SK-N-SH (cell line): ENCODE measurements around the gene IL18RAP. TPM values are rescaled to one million over a fixed set of nuclear protein-coding genes. Genes with fewer than 3 reads are reported as not detected.
A peak's percentile ranks its signal among the peaks of the same experiment; 100 is the strongest.

Source experiments
- CTCF ChIA-PET: fragments of 300-600, 350-600 bp; formaldehyde crosslinking; extraction: SDS; loops from one replicate; lab custom pipeline; 2021; lab: Yijun Ruan, JAX
- POLR2A ChIA-PET: fragments of 350-600 bp; sonication (Branson Sonifier 250); formaldehyde crosslinking; extraction: SDS; loops from one replicate; lab custom pipeline; 2020; ENCODE audit warnings: antibody characterized with exemption, inconsistent platforms; lab: Yijun Ruan, JAX
- DNase-seq: peaks from one replicate; pipeline ENCODE4 v3.0.0; 2012
- H2AFZ ChIP-seq: fragments of 200-600 bp; sonication (generic); 2 replicates; pipeline ENCODE4 v1.8.1; 2016; ENCODE audit warnings: antibody characterized with exemption, mild to moderate bottlenecking, low read depth
- H3F3A ChIP-seq: fragments of 200-600 bp; sonication (generic); replicated peaks from 2 replicates; pipeline ENCODE3; 2016; ENCODE audit warnings: antibody characterized with exemption, mild to moderate bottlenecking; ENCODE audit not compliant: insufficient read depth
- H3K27ac ChIP-seq, 2 experiments: fragments of 200-500 bp in 1 of 2; fragments of 200-600 bp in 1 of 2; sonication (Bioruptor generic) in 1 of 2; sonication (generic), shearing (Covaris generic) in 1 of 2; 2 replicates each; pipeline versions ENCODE4 v1.5.1 to v1.6.1; 2014 to 2016; ENCODE audit warnings: low read depth in 2 of 2, inconsistent platforms in 1 of 2, low read length in 1 of 2, mild to moderate bottlenecking in 1 of 2, mixed read lengths in 1 of 2
- H3K27me3 ChIP-seq: fragments of 200-600 bp; sonication (generic), shearing (Covaris generic); 2 replicates; pipeline ENCODE4 v1.6.1; 2016; ENCODE audit warnings: mixed run types; ENCODE audit not compliant: insufficient read depth
- H3K36me3 ChIP-seq, 2 experiments: fragments of 200-500 bp in 1 of 2; fragments of 200-600 bp in 1 of 2; sonication (Bioruptor generic) in 1 of 2; sonication (generic) in 1 of 2; replicated peaks in 1 of 2; 2 replicates each; pipeline versions ENCODE3 to v1.5.1; 2014 to 2016; ENCODE audit warnings: low read length in 1 of 2, mild to moderate bottlenecking in 1 of 2; ENCODE audit not compliant: insufficient read depth in 2 of 2, control insufficient read depth in 1 of 2
- H3K4me1 ChIP-seq, 2 experiments: fragments of 200-500 bp in 1 of 2; fragments of 200-600 bp in 1 of 2; sonication (Bioruptor generic) in 1 of 2; sonication (generic), shearing (Covaris generic) in 1 of 2; 2 replicates each; pipeline versions ENCODE4 v1.5.1 to v1.6.1; 2014 to 2016; ENCODE audit warnings: low read depth in 1 of 2, low read length in 1 of 2, mixed run types in 1 of 2; ENCODE audit not compliant: insufficient read depth in 2 of 2, control insufficient read depth in 1 of 2
- H3K4me2 ChIP-seq: fragments of 200-600 bp; sonication (generic), shearing (Covaris generic); 2 replicates; pipeline ENCODE4 v1.6.1; 2017; ENCODE audit warnings: mixed run types
- H3K4me3 ChIP-seq, 2 experiments: fragments of 200-500 bp in 1 of 2; fragments of 200-600 bp in 1 of 2; sonication (Bioruptor generic) in 1 of 2; sonication (generic), shearing (Covaris generic) in 1 of 2; 2 replicates each; pipeline versions ENCODE4 v1.5.1 to v1.8.1; 2014 to 2016; ENCODE audit warnings: low read depth in 2 of 2, inconsistent platforms in 1 of 2, low read length in 1 of 2, mild to moderate bottlenecking in 1 of 2, mixed read lengths in 1 of 2, moderate library complexity in 1 of 2
- H3K79me2 ChIP-seq: fragments of 200-600 bp; sonication (generic); 2 replicates; pipeline ENCODE4 v1.8.1; 2017; ENCODE audit warnings: mild to moderate bottlenecking; ENCODE audit not compliant: insufficient read depth
- H3K9ac ChIP-seq: fragments of 200-600 bp; sonication (generic); 2 replicates; pipeline ENCODE4 v1.6.1; 2017; ENCODE audit warnings: mixed run types
- H3K9me2 ChIP-seq: fragments of 200-600 bp; sonication (generic); 2 replicates; pipeline ENCODE4 v1.6.1; 2017; ENCODE audit warnings: mixed run types
- H3K9me3 ChIP-seq: fragments of 200-600 bp; sonication (generic); 2 replicates; pipeline ENCODE4 v1.6.1; 2017; ENCODE audit warnings: mixed run types, mild to moderate bottlenecking, moderate library complexity
- H4K20me1 ChIP-seq: fragments of 200-600 bp; sonication (generic); 2 replicates; pipeline ENCODE4 v1.6.1; 2017; ENCODE audit warnings: mild to moderate bottlenecking, mixed run types; ENCODE audit not compliant: insufficient read depth
- CHD2 ChIP-seq: fragments of 150-350 bp; IDR thresholded peaks from 2 replicates; pipeline ENCODE4 v1.6.1; 2018; ENCODE audit warnings: low read length; ENCODE audit not compliant: partially characterized antibody
- CTCF ChIP-seq: fragments of 200-600 bp; sonication (generic); IDR thresholded peaks from 2 replicates; pipeline ENCODE4 v1.6.1; 2017; ENCODE audit warnings: antibody characterized with exemption, mild to moderate bottlenecking, moderate library complexity
- EP300 ChIP-seq, 2 experiments: IDR thresholded peaks; 2 replicates each; pipeline versions ENCODE4 v1.4.0 to v1.6.1; 2012; ENCODE audit warnings: borderline replicate concordance in 1 of 2, low read depth in 1 of 2, low read length in 1 of 2
- FOSL2 ChIP-seq: IDR thresholded peaks from 2 replicates; pipeline ENCODE4 v1.4.0; 2012; ENCODE audit warnings: low read depth, mild to moderate bottlenecking, moderate library complexity, borderline replicate concordance
- FOXM1 ChIP-seq: IDR thresholded peaks from 2 replicates; pipeline ENCODE4 v1.4.0; 2012; ENCODE audit warnings: low read depth, mild to moderate bottlenecking
- GATA2 ChIP-seq: sonication (generic); formaldehyde crosslinking; IDR thresholded peaks from 2 replicates; pipeline ENCODE4 v1.5.0; 2020; ENCODE audit warnings: mild to moderate bottlenecking, missing genetic modification reagents
- JUND ChIP-seq: IDR thresholded peaks from 2 replicates; pipeline ENCODE4 v1.4.0; 2012
- MEF2A ChIP-seq: IDR thresholded peaks from 2 replicates; pipeline ENCODE4 v1.4.0; 2012; ENCODE audit warnings: low read depth, borderline replicate concordance
- MXI1 ChIP-seq: IDR thresholded peaks from 2 replicates; pipeline ENCODE4 v1.6.1; 2012; ENCODE audit warnings: mild to moderate bottlenecking, low read depth, low read length, improper control_type of control experiment
- NFIC ChIP-seq: IDR thresholded peaks from 2 replicates; pipeline ENCODE4 v1.4.0; 2012; ENCODE audit warnings: borderline replicate concordance
- PBX3 ChIP-seq: IDR thresholded peaks from 2 replicates; pipeline ENCODE4; 2012
- RAD21 ChIP-seq: IDR thresholded peaks from 2 replicates; pipeline ENCODE4 v1.6.1; 2012; ENCODE audit warnings: mild to moderate bottlenecking, low read length
- RXRA ChIP-seq: IDR thresholded peaks from 2 replicates; pipeline ENCODE4 v1.4.0; 2012; ENCODE audit warnings: low read depth, mild to moderate bottlenecking, borderline replicate concordance
- SMC3 ChIP-seq: IDR thresholded peaks from 2 replicates; pipeline ENCODE4 v1.6.1; 2012; ENCODE audit warnings: low read depth, low read length, improper control_type of control experiment
- TAF1 ChIP-seq: IDR thresholded peaks from 2 replicates; pipeline ENCODE4 v1.6.1; 2012; ENCODE audit warnings: low read depth, mild to moderate bottlenecking, low read length, moderate library complexity, borderline replicate concordance
- TCF12 ChIP-seq: IDR thresholded peaks from 2 replicates; pipeline ENCODE4 v1.4.0; 2012
- YY1 ChIP-seq: IDR thresholded peaks from 2 replicates; pipeline ENCODE4 v1.4.0; 2012; ENCODE audit warnings: low read depth, mild to moderate bottlenecking
- ZBTB33 ChIP-seq: IDR thresholded peaks from 2 replicates; pipeline ENCODE4 v1.4.0; 2012; ENCODE audit warnings: low read depth, borderline replicate concordance
- WGBS: methylation state at CpG from one replicate; pipeline ENCODE4 v1.1.6; 2017; ENCODE audit warnings: low lambda C conversion rate; 5-methylcytosine and 5-hydroxymethylcytosine counted together
- polyA plus RNA-seq, 3 experiments: library from polyadenylated mRNA; depleted of rRNA; stranded (reverse); fragments of >200 nt; gene quantifications; 2 replicates each; pipeline ENCODE4 v1.2.3, GENCODE V29; 2012

The IL18RAP gene
- polyA plus RNA-seq, 1 of the 3 experiments (the other 2 are of a cell fraction) = not detected

- H3K4me1 ChIP-seq = no peaks in the 10 kb centered on the region; a peak in 1 of 4 replicates
- DNase-seq = no peak
- TF ChIP-seq CHD2 = no peak
- TF ChIP-seq RXRA = no peak
- TF ChIP-seq GATA2 (CRISPR knock-in tag) = no peak
- TF ChIP-seq CTCF = no peak
- no peak for TF ChIP-seq EP300 (IDR thresholded peaks at IDR 0.05; ENCODE audit: borderline replicate concordance in 1 of 2, low read depth in 1 of 2, low read length in 1 of 2)
- TF ChIP-seq FOXM1 = no peak
- TF ChIP-seq MXI1 = no peak
- no peak for TF ChIP-seq YY1
- TF ChIP-seq FOSL2 = no peak
- TF ChIP-seq TAF1 = no peak
- no peak overlapping the region; the same call in 1 of the 2 replicates for H3K9ac ChIP-seq
- H3F3A ChIP-seq = peaks cover 9% of the 10 kb centered on the region
- H3K79me2 ChIP-seq = no peaks in the 10 kb centered on the region
- H3K36me3 ChIP-seq = no peaks in the 10 kb centered on the region
- no peak overlapping the region for H2AFZ ChIP-seq
- H3K27me3 ChIP-seq = no peaks in the 10 kb centered on the region
- H3K4me3 ChIP-seq = no peak overlapping the region
- H3K9me3 ChIP-seq = no peaks in the 10 kb centered on the region
- no peak overlapping the region; the same call in 1 of the 2 replicates for H3K4me2 ChIP-seq
- H3K9me2 ChIP-seq = no peaks in the 10 kb centered on the region
- no peak overlapping the region; a peak in 1 of 4 replicates for H3K27ac ChIP-seq
- H4K20me1 ChIP-seq = no peaks in the 10 kb centered on the region
- ChIA-PET CTCF (interaction anchor here (0.8 to 2.8 kb wide), 3 partner anchors 12 to 322 kb away, joined by 3 to 26 read pairs (median 3); partner anchors contain the start of gene SLC9A4), POLR2A (no interaction called here)
- 38% methylated on average over 6 of the region's 6 CpGs for WGBS
Observed at GRCh38 chr2:102484310-102485061, 61.5 kb downstream of the IL18RAP start.

- 27% methylated on average over 5 of the region's 5 CpGs for WGBS
- Histone ChIP-seq H3K9ac (no peak overlapping the region; the same call in 1 of the 2 replicates), H3K27ac (peak overlapping the region in 1 of 2 experiments; percentile 7; a peak in 1 of 4 replicates), H3K9me2 (no peaks in the 10 kb centered on the region), H2AFZ (peak overlapping the region; percentile 8; the same call in 1 of the 2 replicates), H3K79me2 (no peaks in the 10 kb centered on the region), H3K4me1 (no peaks in the 10 kb centered on the region; a peak in 1 of 4 replicates), H3K36me3 (no peaks in the 10 kb centered on the region), H3K4me3 (no peak overlapping the region), H3F3A (peaks cover 9% of the 10 kb centered on the region), H3K27me3 (no peaks in the 10 kb centered on the region), H4K20me1 (no peaks in the 10 kb centered on the region), H3K9me3 (no peaks in the 10 kb centered on the region), H3K4me2 (no peak overlapping the region; the same call in 1 of the 2 replicates)
- no peak for DNase-seq
- CTCF ChIA-PET = interaction anchor here (2.8 kb wide), 1 partner anchor 13 kb away, joined by 26 read pairs; the partner anchor contains the start of gene SLC9A4
- POLR2A ChIA-PET = no interaction called here
- TF ChIP-seq PBX3 (no peak), SMC3 (no peak), TAF1 (no peak), CTCF (no peak), JUND (no peak), GATA2 (CRISPR knock-in tag) (no peak), TCF12 (no peak), ZBTB33 (no peak), NFIC (no peak), RAD21 (no peak), RXRA (no peak), MXI1 (no peak), MEF2A (no peak)
Observed at GRCh38 chr2:102485147-102485785, 62.3 kb downstream of the IL18RAP start.
